ENCODE data around the gene CNTNAP2.

- TF ChIP-seq EP300 (IDR thresholded peaks at IDR 0.05; ENCODE audit: borderline replicate concordance in 1 of 2, low read depth in 2 of 2, low read length in 2 of 2) (no peak), MAFK (IDR thresholded peaks at IDR 0.05; ENCODE audit: low read depth, low read length) (no peak), CREB1 (IDR thresholded peaks at IDR 0.05) (no peak)
- TF ChIP-seq, protein P1, sequence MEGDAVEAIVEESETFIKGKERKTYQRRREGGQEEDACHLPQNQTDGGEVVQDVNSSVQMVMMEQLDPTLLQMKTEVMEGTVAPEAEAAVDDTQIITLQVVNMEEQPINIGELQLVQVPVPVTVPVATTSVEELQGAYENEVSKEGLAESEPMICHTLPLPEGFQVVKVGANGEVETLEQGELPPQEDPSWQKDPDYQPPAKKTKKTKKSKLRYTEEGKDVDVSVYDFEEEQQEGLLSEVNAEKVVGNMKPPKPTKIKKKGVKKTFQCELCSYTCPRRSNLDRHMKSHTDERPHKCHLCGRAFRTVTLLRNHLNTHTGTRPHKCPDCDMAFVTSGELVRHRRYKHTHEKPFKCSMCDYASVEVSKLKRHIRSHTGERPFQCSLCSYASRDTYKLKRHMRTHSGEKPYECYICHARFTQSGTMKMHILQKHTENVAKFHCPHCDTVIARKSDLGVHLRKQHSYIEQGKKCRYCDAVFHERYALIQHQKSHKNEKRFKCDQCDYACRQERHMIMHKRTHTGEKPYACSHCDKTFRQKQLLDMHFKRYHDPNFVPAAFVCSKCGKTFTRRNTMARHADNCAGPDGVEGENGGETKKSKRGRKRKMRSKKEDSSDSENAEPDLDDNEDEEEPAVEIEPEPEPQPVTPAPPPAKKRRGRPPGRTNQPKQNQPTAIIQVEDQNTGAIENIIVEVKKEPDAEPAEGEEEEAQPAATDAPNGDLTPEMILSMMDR (IDR thresholded peaks at IDR 0.05; ENCODE audit: control extremely low read depth in 1 of 3, insufficient read depth in 1 of 3, low read depth in 1 of 3, low read length in 3 of 3), result no peak
These were observed 1867.7 kb downstream of the CNTNAP2 start for GRCh38 chr7:147984265-147984664.
